ENCODE measurements around the gene RNF222.
A peak's percentile ranks its signal among the peaks of the same experiment; 100 is the strongest.

RNF222 gene

DNA sequence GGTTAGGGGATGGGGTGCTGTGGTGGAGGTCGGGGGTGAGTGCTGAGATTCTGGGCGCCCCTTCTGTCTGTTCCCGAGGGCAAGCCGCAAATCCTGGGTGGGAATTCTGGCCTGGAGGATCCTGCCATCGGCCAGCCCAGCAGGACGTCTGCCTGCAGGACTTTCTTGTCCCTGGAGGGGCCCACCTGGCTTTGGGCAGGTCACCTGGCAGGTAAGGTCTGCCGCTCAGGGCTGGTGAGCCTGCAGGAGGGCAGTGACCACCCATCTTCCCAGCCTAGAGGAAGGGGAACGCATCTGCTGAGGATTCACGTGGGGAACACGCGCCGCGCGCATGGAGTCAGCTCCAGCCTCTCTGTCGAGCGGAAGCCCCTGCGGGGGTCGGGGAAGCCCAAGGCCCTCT lies 5.4 kb downstream of the RNF222 start:
- Histone ChIP-seq H3K4me3 (no peak overlapping the region), H3K27ac (no peak overlapping the region; a peak in 1 of 22 replicates), H3K4me1 (peaks cover 0 to 34% (median 22%) of the 10 kb centered on the region in 10 experiments; a peak in 18 of 20 replicates), H3K27me3 (no peaks in the 10 kb centered on the region), H3K36me3 (no peaks in the 10 kb centered on the region), H3K9ac (no peak overlapping the region; a peak in 1 of 22 replicates), H3K9me3 (replicated peaks in 1 of 11) (no peaks in the 10 kb centered on the region), H4K20me1 (no peaks in the 10 kb centered on the region), H3K4me2 (peak overlapping the region in 3 of 11 experiments; percentile 37 to 51 (median 45); a peak in 4 of 22 replicates)
- no peak for TF ChIP-seq Cebpa-rat (IDR thresholded peaks at IDR 0.05)

DNA sequence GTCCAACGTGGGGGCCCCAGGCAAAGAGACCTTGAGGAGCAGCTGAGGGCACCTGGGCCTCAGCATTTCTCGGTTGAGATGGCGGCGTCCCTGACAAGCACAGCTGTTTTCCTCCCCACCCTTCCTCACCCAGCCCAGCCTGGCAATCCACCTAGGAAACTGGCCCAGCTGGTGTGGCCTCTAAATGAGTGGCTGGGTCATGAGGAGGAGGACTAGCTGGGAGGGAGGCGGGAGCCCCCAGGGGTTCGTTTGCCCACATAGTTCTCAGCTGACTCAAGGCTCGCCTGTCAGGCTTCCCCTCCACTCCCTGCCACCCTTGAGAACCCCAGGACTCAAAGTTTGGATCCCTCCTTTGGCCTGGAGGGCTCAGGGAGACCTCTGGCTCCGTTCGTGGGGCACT lies 5.9 kb downstream of the RNF222 start:
- Histone ChIP-seq H3K9ac (no peak overlapping the region; a peak in 1 of 22 replicates), H3K9me3 (replicated peaks in 1 of 11) (no peaks in the 10 kb centered on the region), H4K20me1 (no peaks in the 10 kb centered on the region), H3K36me3 (no peaks in the 10 kb centered on the region), H3K4me3 (no peak overlapping the region), H3K27ac (peak overlapping the region in 2 of 11 experiments; percentile 5 to 13; a peak in 2 of 22 replicates), H3K27me3 (no peaks in the 10 kb centered on the region), H3K4me1 (peaks cover 0 to 34% (median 22%) of the 10 kb centered on the region in 10 experiments; a peak in 18 of 20 replicates), H3K4me2 (peak overlapping the region in 6 of 11 experiments; percentile 11 to 51 (median 34); a peak in 9 of 22 replicates)
- no peak for TF ChIP-seq Cebpa-rat (IDR thresholded peaks at IDR 0.05)

GRCh38 chr17:8387914-8388651 lies 9.5 kb downstream of the RNF222 start:
- H3K9ac ChIP-seq = no peak overlapping the region
- H3K4me3 ChIP-seq = no peak overlapping the region
- H3K27ac ChIP-seq = no peak overlapping the region
- H3K4me1 ChIP-seq = peaks cover 17 to 44% (median 30%) of the 10 kb centered on the region in 10 experiments
- no peaks in the 10 kb centered on the region for H3K27me3 ChIP-seq
- H3K36me3 ChIP-seq = no peaks in the 10 kb centered on the region
- H4K20me1 ChIP-seq = no peaks in the 10 kb centered on the region
- H3K4me2 ChIP-seq = no peak overlapping the region
- no peak for TF ChIP-seq Cebpa-rat (IDR thresholded peaks at IDR 0.05)
- H3K9me3 ChIP-seq (replicated peaks in 1 of 11) = no peaks in the 10 kb centered on the region

GRCh38 chr17:8386841-8387240 lies 10.8 kb downstream of the RNF222 start:
- Histone ChIP-seq H3K4me1 (peaks cover 20 to 35% (median 28%) of the 10 kb centered on the region in 10 experiments), H4K20me1 (peaks cover 0 to 10% (median 3%) of the 10 kb centered on the region in 11 experiments; a peak in 13 of 22 replicates), H3K4me2 (no peak overlapping the region), H3K27me3 (no peaks in the 10 kb centered on the region), H3K4me3 (no peak overlapping the region), H3K27ac (no peak overlapping the region), H3K9me3 (replicated peaks in 1 of 11) (no peaks in the 10 kb centered on the region), H3K9ac (no peak overlapping the region), H3K36me3 (peaks cover 2 to 7% (median 4%) of the 10 kb centered on the region in 11 experiments; a peak in 21 of 22 replicates)
- no peak for TF ChIP-seq Cebpa-rat (IDR thresholded peaks at IDR 0.05)

DNA sequence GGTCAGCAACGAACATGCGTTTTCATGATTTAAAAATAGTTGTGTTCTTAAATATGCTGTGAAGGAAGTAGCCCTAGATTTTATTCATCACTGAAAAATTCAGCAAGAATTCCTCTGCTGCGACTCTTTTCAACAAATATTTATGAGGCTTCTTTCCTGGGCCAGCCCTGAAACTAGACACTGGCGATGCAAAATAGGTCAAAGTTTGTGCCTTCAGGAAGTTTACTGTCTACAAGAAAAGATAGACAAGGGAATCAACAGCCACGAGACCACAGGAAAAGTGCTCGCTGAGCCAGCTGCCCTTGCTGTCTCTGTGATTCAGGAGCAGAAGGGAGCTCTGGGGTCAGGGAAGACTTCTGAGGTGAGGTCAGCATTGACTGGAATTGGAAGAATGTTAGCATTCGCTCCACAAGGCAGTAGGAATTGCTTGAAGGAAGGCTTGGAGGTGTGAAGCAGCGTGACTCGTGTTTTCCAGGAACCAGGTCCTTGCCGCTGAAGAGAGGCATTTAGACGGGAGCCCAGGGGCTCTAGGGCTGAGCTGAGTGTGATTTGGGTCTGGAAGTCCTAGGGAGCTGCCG lies 12.7 kb downstream of the RNF222 start:
- H3K4me3 ChIP-seq = peak overlapping the region in 1 of 10 experiments; percentile 94; a peak in 3 of 20 replicates
- peaks cover 18 to 29% (median 23%) of the 10 kb centered on the region in 11 experiments; a peak in 20 of 22 replicates for H4K20me1 ChIP-seq
- H3K27me3 ChIP-seq = no peaks in the 10 kb centered on the region
- H3K27ac ChIP-seq = peak overlapping the region in 8 of 11 experiments; percentile 3 to 96 (median 34); a peak in 11 of 22 replicates
- H3K4me2 ChIP-seq = peak overlapping the region; percentile 61 to 93 (median 82); a peak in 21 of 22 replicates
- peaks cover 39 to 48% (median 42%) of the 10 kb centered on the region in 10 experiments for H3K4me1 ChIP-seq
- peaks cover 21 to 26% (median 24%) of the 10 kb centered on the region in 11 experiments for H3K36me3 ChIP-seq
- H3K9me3 ChIP-seq (replicated peaks in 1 of 11) = no peaks in the 10 kb centered on the region
- TF ChIP-seq Cebpa-rat (IDR thresholded peaks at IDR 0.05) = no peak
- peak overlapping the region in 10 of 11 experiments; percentile 8 to 98 (median 58); a peak in 12 of 22 replicates for H3K9ac ChIP-seq

DNA sequence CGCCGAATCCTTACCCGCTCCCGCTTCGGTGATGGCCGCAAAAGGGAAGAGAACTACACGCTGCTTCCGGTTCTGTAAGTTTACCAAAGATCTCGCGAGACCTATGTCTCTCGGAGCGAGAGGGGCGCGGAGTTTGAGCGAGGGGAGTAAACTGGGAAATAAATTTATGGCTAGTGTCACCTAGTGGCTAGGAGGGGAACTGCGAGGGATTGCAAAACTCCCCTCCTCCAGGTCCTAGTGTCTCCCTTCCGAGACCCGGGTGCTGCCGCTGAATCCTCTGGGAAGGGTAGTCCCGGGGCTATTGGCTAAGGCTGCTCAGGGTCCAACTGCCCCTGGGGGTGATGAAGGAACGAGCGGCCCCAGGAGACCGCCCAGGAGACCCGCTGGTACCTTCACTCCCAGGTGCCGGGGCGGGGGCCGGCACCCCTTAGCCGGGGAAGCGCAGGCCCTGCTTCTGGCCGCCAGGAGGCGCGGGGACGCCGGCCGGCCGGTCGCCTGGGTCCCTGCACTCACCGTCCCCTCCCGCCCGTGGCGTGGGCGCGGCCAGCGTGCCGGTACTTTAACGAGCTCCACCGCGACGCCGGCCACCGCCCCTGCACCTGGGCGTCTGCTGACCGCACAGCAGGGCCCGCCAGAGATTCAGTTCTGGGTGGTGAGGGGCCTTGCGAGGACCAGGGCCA lies 14.3 kb downstream of the RNF222 start, which contains the start of gene RPL26:
Gene RPL26, minus strand, starts transcription at position 51 of the 680 bp plus-strand sequence. CDS start 883 bp downstream, outside the sequence.
- H3K4me3 ChIP-seq = peak within 1 kb of the TSS; percentile 75 to 98 (median 88)
- H3K27ac ChIP-seq = peak within 1 kb of the TSS; percentile 75 to 97 (median 92)
- H3K4me2 ChIP-seq = peak within 1 kb of the TSS; percentile 80 to 99 (median 94)
- no peaks in the 10 kb centered on the region for H3K9me3 ChIP-seq (replicated peaks in 1 of 11)
- no peaks in the 10 kb centered on the region for H3K27me3 ChIP-seq
- peak in 7 of 11 experiments; percentile 50 to 82 (median 56); a peak in 9 of 22 replicates for TF ChIP-seq Cebpa-rat (IDR thresholded peaks at IDR 0.05)
- peaks cover 38 to 42% (median 40%) of the 10 kb centered on the region in 11 experiments for H3K36me3 ChIP-seq
- peak within 1 kb of the TSS; percentile 84 to 98 (median 94) for H3K9ac ChIP-seq
- peaks cover 34 to 45% (median 39%) of the 10 kb centered on the region in 11 experiments for H4K20me1 ChIP-seq
- H3K4me1 ChIP-seq = peaks cover 53 to 60% (median 57%) of the 10 kb centered on the region in 10 experiments

DNA sequence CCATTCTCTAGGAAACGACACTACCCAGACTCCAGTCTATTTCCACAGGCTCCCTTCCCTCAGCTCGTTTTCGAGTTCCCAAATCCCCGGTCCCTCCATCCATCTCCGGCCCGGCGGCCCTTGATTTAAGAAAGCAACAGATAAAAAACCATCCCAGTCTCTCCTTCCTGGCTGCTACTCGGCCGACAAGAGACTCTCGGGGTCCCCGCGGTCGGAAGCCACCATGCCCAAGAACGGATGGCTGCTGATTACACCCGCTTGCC lies 14.8 kb downstream of the RNF222 start:
- Histone ChIP-seq H3K4me3 (peak overlapping the region; percentile 75 to 98 (median 88)), H3K4me1 (peaks cover 56 to 65% (median 61%) of the 10 kb centered on the region in 10 experiments), H3K9ac (peak overlapping the region; percentile 84 to 98 (median 94)), H3K9me3 (replicated peaks in 1 of 11) (no peaks in the 10 kb centered on the region), H3K27me3 (no peaks in the 10 kb centered on the region), H3K4me2 (peak overlapping the region; percentile 80 to 99 (median 94); a peak in 17 of 22 replicates), H3K27ac (peak overlapping the region; percentile 75 to 97 (median 92)), H4K20me1 (peaks cover 39 to 50% (median 43%) of the 10 kb centered on the region in 11 experiments), H3K36me3 (peaks cover 42 to 47% (median 45%) of the 10 kb centered on the region in 11 experiments)
- no peak for TF ChIP-seq Cebpa-rat (IDR thresholded peaks at IDR 0.05)

- Histone ChIP-seq H3K9ac (peak overlapping the region; percentile 84 to 98 (median 94)), H4K20me1 (peaks cover 45 to 55% (median 49%) of the 10 kb centered on the region in 11 experiments), H3K9me3 (replicated peaks in 1 of 11) (no peaks in the 10 kb centered on the region), H3K27ac (peak overlapping the region; percentile 75 to 97 (median 92)), H3K4me1 (peaks cover 57 to 70% (median 65%) of the 10 kb centered on the region in 10 experiments), H3K27me3 (no peaks in the 10 kb centered on the region), H3K4me3 (peak overlapping the region; percentile 75 to 98 (median 88)), H3K36me3 (peaks cover 48 to 52% (median 50%) of the 10 kb centered on the region in 11 experiments), H3K4me2 (peak overlapping the region; percentile 80 to 99 (median 94))
- 0 out of 22 replicates have a peak, but pooled peaks of 1 of the 11 experiments have one; percentile 20 for TF ChIP-seq Cebpa-rat (IDR thresholded peaks at IDR 0.05)
Measured at GRCh38 chr17:8382052-8382879, 15.4 kb downstream of the RNF222 start.
